ENCODE data around the gene MDM1.
A peak's percentile ranks its signal among the peaks of the same experiment; 100 is the strongest.

Gene MDM1

DNA sequence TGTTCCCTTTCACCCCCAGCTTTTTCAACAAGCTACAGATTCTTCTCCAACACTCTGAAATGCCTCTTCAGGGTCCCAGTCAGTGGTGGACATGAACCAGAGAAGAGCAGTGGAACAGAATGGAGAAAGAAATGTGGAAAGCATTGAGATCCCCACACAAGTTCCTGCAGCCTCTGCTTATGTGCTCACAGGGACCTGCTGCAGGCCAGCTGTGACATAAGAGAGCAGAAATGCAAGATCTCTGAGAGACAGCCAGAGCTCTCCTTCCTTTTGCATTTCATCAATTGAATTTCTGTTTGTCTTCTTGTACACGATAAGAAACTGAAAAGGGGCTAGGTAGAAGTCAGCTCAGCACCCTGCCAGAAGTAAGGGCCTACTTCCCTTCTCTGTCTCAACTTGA, 6.2 kb downstream of the MDM1 start:
- Histone ChIP-seq H3K9me3 (ENCODE audit: control insufficient read depth, insufficient read depth, low read depth, low read length) (no peaks in the 10 kb centered on the region), H3K27ac (ENCODE audit: extremely low read depth, low read depth, low read length) (no peak overlapping the region), H3K4me3 (ENCODE audit: low read depth, low read length) (no peak overlapping the region), H3K4me1 (ENCODE audit: control insufficient read depth, insufficient read depth, low read length) (no peaks in the 10 kb centered on the region), H3K36me3 (ENCODE audit: control insufficient read depth in 2 of 2, insufficient read depth in 1 of 2, low read length in 2 of 2) (peaks cover 15 to 59% of the 10 kb centered on the region in 2 experiments)
- TF ChIP-seq, protein P1, sequence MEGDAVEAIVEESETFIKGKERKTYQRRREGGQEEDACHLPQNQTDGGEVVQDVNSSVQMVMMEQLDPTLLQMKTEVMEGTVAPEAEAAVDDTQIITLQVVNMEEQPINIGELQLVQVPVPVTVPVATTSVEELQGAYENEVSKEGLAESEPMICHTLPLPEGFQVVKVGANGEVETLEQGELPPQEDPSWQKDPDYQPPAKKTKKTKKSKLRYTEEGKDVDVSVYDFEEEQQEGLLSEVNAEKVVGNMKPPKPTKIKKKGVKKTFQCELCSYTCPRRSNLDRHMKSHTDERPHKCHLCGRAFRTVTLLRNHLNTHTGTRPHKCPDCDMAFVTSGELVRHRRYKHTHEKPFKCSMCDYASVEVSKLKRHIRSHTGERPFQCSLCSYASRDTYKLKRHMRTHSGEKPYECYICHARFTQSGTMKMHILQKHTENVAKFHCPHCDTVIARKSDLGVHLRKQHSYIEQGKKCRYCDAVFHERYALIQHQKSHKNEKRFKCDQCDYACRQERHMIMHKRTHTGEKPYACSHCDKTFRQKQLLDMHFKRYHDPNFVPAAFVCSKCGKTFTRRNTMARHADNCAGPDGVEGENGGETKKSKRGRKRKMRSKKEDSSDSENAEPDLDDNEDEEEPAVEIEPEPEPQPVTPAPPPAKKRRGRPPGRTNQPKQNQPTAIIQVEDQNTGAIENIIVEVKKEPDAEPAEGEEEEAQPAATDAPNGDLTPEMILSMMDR (tag by site-specific recombination; IDR thresholded peaks at IDR 0.05): no peak
- no peak; the same call in 1 of the 2 replicates for TF ChIP-seq PRDM1 (tag by site-specific recombination; IDR thresholded peaks at IDR 0.05)
- no peak for TF ChIP-seq KLF1 (tag by site-specific recombination; IDR thresholded peaks at IDR 0.05)
- no peak for TF ChIP-seq SALL2 (tag by site-specific recombination; IDR thresholded peaks at IDR 0.05; ENCODE audit: borderline replicate concordance)
- TF ChIP-seq ZNF785 (tag by site-specific recombination; IDR thresholded peaks at IDR 0.05): no peak
- no peak for TF ChIP-seq ZNF621 (tag by site-specific recombination; IDR thresholded peaks at IDR 0.05)
- TF ChIP-seq SP7 (tag by site-specific recombination; IDR thresholded peaks at IDR 0.05): no peak
- no peak for TF ChIP-seq ZNF561 (tag by site-specific recombination; IDR thresholded peaks at IDR 0.05; ENCODE audit: borderline replicate concordance)
- TF ChIP-seq MYNN (tag by site-specific recombination; IDR thresholded peaks at IDR 0.05; ENCODE audit: borderline replicate concordance): no peak
- TF ChIP-seq ZFP69B (tag by site-specific recombination; IDR thresholded peaks at IDR 0.05): no peak
- TF ChIP-seq ZNF324 (tag by site-specific recombination; IDR thresholded peaks at IDR 0.05): no peak
- no peak for TF ChIP-seq SP2 (tag by site-specific recombination; IDR thresholded peaks at IDR 0.05)
- TF ChIP-seq ZNF792 (tag by site-specific recombination; IDR thresholded peaks at IDR 0.05): no peak
- no peak for TF ChIP-seq MZF1 (tag by site-specific recombination; IDR thresholded peaks at IDR 0.05; ENCODE audit: borderline replicate concordance)
- no peak for TF ChIP-seq ZNF157 (tag by site-specific recombination; IDR thresholded peaks at IDR 0.05)
- TF ChIP-seq ZEB2 (tag by site-specific recombination; IDR thresholded peaks at IDR 0.05): no peak
- TF ChIP-seq, protein P2, sequence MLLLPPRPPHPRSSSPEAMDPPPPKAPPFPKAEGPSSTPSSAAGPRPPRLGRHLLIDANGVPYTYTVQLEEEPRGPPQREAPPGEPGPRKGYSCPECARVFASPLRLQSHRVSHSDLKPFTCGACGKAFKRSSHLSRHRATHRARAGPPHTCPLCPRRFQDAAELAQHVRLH (tag by site-specific recombination; IDR thresholded peaks at IDR 0.05): no peak
- TF ChIP-seq ZNF600 (tag by site-specific recombination; IDR thresholded peaks at IDR 0.05): no peak
- TF ChIP-seq ZNF510 (tag by site-specific recombination; IDR thresholded peaks at IDR 0.05; ENCODE audit: insufficient replicate concordance): no peak
- ChIA-PET CTCF (interaction anchor here (0.9 kb wide), 1 partner anchor 103 kb away, joined by 3 read pairs; no protein-coding TSS in a partner anchor), POLR2A (no interaction called here)

DNA sequence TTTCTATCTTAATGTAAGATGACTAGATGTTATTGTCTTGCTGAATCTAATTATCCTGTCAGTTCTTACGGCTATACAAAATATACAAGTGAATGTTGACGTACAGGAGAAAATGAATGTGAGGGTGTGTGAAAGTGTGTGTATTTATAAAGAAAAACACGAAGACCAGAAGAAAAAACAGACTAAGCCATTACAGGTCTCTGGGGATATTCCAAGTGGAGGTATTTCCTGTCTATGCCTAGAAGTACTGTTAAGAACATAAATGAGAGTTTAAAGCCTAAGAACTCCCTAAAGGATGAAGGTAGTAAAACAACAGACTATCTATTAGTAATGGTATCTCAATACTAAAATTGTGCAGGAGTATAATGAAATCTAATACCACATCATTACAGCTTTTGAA, 7.6 kb downstream of the MDM1 start:
- H3K9me3 ChIP-seq (ENCODE audit: control insufficient read depth, insufficient read depth, low read depth, low read length): no peaks in the 10 kb centered on the region
- TF ChIP-seq ZNF660 (tag by site-specific recombination; IDR thresholded peaks at IDR 0.05): no peak
- TF ChIP-seq HOXC10 (CRISPR knock-in tag; IDR thresholded peaks at IDR 0.05): no peak
- no peak for TF ChIP-seq WT1 (tag by site-specific recombination; IDR thresholded peaks at IDR 0.05)
- TF ChIP-seq, protein P3, sequence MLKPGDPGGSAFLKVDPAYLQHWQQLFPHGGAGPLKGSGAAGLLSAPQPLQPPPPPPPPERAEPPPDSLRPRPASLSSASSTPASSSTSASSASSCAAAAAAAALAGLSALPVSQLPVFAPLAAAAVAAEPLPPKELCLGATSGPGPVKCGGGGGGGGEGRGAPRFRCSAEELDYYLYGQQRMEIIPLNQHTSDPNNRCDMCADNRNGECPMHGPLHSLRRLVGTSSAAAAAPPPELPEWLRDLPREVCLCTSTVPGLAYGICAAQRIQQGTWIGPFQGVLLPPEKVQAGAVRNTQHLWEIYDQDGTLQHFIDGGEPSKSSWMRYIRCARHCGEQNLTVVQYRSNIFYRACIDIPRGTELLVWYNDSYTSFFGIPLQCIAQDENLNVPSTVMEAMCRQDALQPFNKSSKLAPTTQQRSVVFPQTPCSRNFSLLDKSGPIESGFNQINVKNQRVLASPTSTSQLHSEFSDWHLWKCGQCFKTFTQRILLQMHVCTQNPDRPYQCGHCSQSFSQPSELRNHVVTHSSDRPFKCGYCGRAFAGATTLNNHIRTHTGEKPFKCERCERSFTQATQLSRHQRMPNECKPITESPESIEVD (tag by site-specific recombination; IDR thresholded peaks at IDR 0.05): peak; percentile 36; the same call in 1 of the 2 replicates
- no peak for TF ChIP-seq ZSCAN23 (tag by site-specific recombination; IDR thresholded peaks at IDR 0.05)
- ChIA-PET POLR2A (no interaction called here), CTCF (interaction anchor here (0.7 kb wide), 1 partner anchor 292 kb away, joined by 3 read pairs; no protein-coding TSS in a partner anchor)
- H3K27ac ChIP-seq (ENCODE audit: extremely low read depth, low read depth, low read length): no peak overlapping the region
- no peak overlapping the region for H3K4me3 ChIP-seq (ENCODE audit: low read depth, low read length)
- H3K4me1 ChIP-seq (ENCODE audit: control insufficient read depth, insufficient read depth, low read length): no peaks in the 10 kb centered on the region
- peaks cover 15 to 63% of the 10 kb centered on the region in 2 experiments for H3K36me3 ChIP-seq (ENCODE audit: control insufficient read depth in 2 of 2, insufficient read depth in 1 of 2, low read length in 2 of 2)

Measured in HEK293 (cell line).